Right hindlimb (tissue), 1 donor: ENCODE measurements around the gene TBC1D8.

Source experiments
- DNase-seq: peaks from one replicate; pipeline ENCODE4 v3.0.0-alpha.2; 2018

The TBC1D8 gene

DNA sequence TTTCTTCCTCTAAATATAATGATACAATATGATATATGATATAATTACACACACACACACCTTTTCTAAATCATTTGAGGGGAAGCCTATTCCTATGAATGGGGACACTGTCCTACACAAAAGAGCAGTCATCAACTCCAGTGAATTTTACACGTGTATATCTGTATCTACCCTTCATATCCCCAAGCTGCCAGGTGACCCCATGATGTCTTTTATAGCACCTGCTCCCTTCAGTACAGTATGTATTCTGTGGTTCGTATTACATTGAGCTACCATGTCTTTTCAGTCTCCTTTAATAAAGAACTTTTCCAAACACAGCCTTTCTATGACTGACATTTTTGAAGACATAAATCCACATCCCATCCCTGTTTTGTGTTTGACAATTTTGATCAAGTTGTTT is 19.0 kb downstream of the TBC1D8 start:
- DNase-seq, result no peak

DNA sequence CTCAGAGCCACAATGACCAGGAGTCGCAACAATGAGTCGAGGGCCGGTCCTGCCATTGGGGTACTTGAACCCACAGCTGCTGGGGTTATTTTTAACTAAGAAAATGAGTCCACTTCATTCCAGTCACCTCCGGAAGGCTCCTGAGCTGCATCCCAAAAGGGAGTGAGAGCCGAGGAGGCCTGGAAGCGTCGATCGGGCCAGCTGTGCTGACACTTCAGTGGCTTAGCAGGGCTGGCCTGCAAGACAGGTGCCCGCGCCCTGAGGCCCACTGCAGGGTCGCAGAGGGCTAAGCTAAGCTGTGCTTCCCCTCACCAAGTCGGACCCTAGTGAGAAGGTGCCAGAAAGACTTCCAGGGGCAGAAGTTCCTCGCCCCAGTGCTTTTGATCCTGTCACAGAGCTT is 21.1 kb downstream of the TBC1D8 start:
- no peak for DNase-seq

DNA sequence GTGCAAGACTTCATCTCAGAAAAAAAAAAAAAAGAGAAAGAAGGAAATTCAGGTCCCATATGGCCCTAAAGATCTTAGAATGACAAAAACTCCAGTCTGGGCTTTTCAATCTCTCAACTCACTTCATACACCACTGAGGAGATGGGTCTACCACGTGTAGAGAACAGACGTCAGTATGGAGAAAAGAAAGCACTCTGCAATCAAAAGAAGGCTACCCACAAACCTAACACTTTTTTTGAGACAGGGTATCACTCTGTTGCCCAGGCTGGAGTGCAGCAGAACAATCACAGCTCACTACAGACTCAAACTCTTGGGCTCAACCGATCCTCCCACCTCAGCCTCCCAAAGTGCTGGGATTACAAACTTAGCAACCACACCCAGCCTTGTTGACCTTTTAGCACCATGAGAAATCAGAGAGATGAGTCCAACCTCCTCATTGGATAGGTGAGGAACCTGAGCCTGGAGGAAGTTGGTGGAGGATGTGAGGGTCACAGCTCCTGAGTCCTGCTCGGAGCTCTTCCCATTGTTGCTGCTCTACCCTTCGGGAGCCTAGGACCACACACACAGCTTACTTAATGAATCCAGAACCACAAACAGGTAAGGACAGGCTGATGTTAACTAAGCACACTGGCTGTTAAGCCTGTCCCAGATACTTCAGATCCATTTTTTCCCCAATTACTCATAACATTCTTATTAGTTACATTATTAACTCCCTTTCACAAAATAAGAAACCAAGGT is 23.7 kb downstream of the TBC1D8 start:
- no peak for DNase-seq

DNA sequence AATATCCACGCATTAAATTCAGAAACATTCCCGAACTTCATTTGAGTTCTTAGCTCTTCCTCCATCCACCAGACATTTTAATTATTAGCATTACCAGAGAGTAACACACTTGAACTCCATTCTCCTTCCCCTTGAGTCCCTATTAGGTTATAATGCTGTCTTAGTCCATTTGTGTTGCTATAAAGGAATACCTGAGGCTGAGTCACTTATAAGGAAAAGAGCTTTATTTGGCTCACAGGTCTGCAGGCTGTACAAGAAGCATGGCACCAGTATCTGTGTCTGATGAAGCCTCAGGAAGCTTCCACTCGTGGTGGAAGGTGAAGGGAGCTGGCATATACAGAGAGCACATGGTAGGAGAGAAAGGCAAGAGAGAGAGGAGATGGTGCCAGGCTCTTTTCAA is 25.4 kb downstream of the TBC1D8 start:
- no peak for DNase-seq

DNA sequence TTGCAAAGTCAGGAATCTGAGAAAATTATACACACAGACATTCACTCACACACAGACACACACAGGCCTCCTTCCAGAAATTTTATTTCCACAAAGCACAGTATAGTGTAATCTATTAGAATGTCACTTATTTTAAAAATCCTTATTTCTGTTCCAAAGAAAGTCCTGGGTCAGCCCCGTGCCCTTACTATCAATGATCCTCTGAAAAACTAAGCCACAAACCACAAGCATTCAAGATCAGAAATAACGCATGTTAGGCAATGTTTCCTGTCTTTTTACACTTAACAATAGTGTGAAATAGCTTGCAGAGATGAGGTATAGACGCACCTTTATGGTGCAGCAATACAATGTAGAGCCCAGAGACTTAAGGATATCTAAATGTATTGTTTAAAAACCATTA is 25.8 kb downstream of the TBC1D8 start:
- no peak for DNase-seq

DNA sequence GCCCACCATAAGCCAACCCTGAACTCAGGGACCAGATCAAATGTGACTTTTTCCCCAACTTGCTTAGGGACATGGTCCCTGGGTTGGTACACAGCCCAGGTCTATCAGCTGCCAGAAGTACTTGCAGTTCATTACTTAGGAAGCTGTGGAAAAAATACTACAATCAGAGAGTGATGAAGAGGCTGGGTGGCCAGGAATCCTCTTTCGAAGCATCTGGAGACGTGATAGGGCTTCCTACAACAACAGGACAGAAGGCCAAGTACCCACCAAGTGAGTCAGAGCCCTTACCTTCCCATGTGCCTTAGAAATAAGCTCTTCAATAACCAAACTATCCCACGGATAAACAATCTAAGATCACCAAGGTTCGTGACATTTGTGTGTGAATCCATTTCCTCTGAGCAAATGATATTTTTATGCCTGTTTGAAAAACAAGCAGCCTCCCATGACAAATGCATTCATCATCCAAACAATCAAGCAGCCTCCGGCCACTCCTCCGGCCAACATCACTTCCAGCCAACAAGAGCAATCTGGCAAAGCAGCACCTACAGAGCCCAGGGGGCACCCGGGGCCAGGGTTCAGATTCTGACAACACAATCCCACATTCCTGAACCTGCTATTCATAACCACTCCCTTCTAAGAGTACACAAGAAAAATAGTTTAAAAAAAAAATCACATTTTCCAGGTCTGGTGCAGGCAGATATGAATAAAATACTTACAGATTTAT is 26.4 kb downstream of the TBC1D8 start:
- DNase-seq, result no peak

DNA sequence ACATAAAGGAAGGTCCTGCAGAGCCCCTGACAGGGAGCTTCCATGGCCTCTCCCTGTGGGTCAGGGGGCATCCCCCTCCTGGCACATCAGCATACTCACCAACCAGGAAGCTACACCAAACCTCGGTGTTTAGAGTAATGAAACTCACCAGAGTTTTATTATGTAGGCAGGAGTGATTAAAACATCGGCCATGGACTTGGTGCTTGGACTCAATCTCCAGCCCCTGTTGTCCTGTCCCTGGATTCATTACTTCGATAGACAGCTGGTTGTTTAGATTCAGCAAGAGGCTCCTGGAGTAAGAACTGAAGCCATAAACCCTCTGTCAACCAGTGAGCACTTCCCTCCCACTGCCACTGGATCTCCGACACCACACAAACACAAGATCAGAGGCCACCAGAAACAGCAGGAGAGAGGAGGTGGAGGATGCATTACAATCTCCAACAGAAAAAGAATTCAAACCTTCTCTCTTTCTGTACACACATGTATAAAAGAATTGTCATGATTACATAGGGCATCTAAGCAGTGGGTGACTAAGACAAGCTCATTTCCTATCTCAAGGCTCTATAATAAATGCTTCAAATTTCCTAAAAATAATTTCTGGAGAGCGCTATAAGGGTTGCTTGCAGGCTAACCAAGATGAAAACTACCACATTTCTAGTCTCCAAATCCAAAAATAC is 27.2 kb downstream of the TBC1D8 start:
- DNase-seq, result no peak

DNA sequence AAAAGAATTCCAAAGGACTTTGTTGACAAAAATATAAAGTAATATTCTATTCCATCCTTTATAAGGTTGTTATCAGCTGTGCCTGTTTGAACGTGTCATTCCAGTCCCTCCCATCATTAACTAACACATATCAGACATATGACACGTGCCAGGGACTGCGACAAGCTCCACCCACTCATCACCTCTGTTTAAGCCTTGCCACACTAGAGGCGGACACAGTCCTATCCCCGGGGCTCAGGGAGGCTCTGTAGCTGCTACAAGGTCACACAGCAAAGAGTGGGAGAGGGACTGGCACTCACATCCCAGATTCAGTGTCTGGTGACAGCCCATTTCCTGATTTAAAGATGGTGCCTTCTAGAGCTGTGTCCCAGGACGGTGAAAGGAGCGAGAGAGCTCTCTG is 30.0 kb downstream of the TBC1D8 start:
- DNase-seq, result no peak

DNA sequence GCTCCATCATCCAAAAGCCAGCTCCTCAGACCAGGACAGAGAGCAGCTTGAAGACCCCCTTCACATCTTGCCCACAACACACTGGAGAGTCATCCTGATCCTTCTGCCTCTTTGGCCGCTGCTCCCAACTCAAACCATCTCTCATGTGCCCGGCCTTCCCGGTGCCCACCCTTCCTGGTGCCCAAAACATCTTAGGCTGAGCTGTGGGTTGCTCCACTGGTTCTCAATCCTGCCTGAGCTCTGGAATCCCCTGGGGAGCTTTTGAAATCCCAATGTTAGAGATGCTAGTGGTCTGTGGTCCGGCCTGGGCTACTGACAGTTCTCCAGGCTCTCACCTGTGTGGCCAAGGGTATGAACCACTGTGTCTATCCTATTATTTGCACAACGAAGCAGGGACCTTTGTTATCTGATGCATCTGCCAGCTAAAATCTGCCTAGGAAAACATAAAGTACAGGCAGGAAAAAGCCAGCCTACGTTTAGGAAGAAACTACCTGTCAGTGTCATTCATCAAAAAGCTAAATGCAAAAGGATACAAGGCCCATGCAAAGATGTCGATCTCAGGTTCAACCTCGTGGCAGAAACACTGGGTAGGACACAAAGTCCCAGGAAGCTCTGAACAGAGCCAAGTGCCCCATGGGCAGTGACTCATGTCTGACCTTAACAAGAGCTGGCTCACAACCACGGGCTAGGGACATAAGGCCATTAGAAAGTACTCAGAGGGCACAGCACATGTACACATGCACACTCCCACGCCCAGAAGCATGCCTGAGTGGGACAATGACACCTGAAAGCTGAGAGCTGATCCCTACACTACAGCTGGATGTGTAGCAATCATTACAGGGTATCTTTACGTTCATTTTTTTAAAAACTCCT is 30.8 kb downstream of the TBC1D8 start:
- DNase-seq, result no peak

DNA sequence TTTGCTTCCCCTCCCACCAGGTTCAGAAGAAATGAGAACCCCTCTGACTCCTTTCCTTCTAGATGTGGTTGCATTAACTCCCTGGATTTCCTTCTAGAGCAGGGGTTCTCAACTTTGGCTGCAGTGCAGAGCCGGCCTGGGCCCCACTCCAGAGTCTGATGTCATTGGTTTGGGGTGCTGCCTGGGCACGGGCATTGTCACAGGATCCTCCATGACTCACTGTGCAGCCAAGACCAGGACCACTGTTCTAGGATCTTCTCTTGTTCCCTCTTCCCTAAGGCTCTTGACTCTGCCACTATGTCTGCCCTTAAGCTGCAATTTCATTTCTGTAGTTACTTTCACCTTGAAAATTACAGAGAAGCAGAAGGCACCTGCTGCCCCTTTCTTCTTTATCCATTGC is 31.8 kb downstream of the TBC1D8 start:
- DNase-seq, result no peak

DNA sequence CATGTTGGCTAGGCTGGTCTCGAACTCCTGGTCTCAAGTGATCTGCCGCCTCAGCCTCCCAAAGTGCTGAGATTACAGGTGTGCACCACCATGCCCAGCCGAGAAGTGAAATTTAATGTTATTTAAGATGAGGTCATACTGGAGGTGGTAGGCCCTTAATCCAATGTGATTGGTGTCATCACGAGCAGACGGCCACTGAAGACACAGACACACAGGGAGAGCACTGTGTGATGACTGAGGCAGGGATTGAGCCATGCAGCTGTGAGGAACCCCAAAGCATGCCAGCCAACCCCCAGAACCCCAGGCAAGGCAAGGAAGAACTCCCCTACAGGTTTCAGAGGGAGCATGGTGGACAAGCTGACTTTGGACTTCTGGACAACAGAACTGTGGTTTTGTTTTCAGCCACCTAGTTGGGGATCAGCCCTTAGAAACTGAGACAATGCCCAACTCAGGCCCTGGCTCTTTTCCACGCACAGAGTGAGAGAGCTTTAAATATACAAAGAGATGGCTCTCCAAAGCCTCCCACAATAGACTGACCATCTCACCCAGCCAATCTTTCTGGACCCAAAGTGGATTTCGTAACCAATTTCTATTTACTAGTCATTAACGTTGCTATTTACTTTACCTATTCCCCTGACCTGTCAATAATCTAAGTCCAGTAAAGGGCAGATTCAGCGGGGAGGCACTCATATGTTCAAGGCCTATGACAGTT is 34.2 kb downstream of the TBC1D8 start:
- DNase-seq, result no peak

DNA sequence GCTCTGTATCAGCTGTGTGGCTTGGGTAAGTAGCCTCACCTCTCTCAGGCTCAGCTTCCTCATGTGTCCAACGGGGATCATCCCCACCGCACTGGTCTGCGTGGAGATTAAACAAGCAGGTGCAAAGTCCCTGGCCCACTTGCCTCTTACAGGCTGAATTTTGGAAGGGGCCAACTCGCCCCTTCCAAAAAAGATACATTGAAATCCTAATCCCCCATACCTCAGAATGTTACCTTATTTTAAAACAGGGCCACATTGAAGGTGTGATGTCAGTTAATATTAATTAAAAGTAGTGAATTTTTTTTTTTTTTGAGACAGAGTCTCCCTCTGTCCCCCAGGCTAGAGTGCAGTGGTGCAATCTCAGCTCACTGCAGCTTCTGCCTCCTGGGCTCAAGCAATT is 34.8 kb downstream of the TBC1D8 start:
- DNase-seq, result no peak

DNA sequence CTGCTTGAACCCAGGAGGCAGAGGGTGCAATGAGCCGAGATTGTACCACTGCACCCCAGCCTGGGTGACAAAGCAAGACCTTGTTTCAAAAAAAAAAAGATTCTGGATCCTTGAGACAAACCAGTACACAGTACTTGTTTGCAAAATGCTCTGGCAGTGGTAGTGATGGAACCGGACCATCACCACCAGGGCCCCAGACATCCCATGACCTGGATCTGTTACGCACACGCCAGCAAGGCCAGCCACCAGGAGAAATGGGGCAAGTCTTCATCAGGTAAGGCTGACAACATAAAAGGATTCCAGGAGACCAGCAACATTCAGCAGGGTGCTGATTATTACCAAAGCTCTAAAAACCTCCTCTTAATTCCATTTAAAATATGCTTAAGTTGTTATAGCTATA is 35.5 kb downstream of the TBC1D8 start:
- DNase-seq, result no peak

DNA sequence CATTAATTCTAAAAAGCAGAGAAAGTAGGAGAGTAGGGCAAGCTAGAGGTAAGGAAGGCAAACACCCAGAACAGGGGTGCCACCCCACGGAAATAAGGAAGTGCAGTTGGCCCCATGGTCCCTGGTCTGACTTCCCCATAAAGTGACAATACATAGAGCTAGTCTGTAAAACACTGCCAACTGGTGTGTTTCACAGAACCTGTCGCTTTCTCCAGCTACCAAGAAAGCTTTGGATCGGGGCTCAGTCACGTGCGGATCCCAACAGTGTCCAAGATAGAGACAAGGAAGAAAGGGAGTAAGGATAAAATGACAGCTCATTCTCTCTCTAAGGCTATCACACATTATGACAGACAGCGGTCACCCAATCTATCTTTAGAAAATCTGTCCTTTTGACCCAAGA is 36.4 kb downstream of the TBC1D8 start:
- DNase-seq, result no peak

DNA sequence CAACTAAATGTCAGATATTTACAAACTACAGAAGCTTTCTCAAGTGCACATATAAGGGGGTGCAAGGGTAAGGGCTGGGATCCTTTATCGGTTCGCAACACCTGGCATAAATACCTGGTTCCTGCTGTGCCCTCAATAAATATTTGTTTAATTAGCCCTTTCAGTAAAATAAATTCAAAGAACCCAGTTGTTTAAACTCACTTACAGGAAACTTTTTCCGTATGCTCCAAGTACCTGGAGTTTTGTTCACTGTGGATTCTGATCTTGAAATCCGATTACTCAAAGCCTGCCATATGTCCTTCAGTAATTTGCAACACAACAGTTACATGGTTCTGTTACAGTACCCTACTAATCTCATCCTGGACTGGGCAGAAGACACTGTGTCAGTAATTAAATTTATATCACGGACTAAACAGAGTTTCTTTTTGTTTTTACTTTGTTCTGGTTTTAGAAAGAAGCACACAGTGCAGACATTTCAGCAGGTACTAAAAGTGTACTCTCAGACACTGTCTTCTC is 36.9 kb downstream of the TBC1D8 start:
- no peak for DNase-seq

DNA sequence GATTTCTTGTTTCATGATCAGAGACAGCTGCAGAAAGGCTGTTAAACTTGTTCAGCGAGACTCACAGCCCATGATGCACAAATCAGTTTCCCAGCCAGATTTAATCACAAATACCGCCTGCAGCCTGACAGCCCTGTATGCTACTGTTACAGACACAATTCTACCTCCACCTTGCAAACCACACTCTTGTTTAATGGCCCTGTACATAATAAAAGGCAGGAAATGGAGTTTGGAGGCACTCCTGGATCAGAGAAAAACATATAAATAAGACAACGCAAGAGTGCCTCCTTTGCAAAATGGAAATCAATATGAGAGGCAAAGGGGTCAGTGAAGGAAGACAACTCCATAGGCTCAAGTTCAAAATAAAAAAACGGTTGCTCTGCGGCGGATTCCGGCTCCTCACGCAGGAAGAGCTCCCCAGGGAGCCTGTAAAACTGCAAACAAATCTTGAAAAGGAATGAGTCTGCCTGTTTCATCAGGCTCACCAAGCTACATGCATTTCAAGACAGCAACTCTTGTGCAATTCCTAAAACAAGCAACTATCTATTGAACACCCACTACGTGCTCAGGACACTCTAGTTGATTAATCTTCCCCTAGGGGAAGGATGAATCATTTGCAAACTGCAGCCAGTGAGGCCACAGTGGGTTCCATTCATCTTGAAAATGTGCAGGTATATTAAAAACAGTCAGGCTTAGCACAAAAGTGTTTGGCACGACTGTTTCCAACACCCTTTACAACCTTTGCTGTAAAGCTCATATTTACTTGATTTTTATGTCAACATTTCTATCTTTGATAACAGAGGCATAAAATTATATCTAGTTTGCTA is 37.5 kb downstream of the TBC1D8 start:
- DNase-seq, result no peak

DNA sequence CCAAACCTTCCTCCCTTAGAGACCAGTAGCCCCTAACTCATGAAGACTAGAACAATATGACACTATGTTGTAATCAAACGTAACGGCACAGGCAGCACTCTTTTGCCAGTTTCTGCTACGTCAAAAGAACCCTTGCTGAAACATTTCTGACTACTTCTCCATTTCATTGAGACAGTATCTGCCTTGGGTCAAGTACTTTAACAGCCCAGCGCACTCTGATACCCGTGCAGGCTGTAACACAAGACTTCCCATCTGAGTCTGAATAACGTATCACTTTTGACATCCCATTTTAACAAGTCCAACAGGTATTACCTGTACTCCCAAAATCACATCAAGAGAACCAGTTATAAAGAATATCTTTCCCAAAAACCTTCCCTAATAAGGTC is 38.4 kb downstream of the TBC1D8 start:
- DNase-seq, result no peak

DNA sequence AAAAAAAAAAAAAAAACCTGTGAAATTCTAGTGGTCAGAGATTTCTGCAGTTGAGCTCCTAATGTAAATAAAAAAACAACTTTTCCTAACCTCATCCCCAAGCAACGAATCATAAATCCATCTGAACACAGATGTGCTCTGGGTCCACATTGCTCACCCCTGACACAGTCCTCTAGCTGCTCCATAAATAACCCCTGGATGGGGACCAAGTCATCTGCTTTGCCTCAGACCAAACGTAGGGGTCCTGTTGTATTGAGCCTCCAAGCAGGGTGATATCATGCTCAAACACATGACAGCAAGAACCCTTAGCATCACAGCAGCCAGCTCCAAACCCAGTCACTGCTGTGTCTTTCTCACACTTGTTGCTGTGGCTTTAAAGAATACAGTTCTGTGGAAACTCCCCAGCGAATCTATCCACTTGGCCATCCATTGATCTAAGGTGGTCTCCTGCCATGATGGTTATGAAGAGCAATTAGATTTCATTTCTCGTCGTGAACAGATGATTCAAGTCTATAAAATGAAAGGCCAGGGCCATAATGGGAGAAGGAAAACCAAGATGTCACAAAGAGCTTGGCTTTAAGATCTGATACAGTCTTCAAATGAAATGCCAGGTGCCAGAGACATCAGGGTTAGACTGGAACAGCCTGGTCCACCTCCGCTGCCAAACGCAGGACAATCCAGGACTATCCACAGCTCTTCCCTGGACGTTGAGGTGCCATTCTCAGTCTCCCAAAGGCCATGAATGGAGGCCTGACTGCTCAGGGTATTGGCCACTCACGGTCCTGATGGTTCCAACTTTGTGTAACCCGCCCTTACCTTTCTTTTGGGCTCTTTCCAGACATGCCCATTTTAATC is 39.0 kb downstream of the TBC1D8 start:
- DNase-seq, result peak; percentile 73

DNA sequence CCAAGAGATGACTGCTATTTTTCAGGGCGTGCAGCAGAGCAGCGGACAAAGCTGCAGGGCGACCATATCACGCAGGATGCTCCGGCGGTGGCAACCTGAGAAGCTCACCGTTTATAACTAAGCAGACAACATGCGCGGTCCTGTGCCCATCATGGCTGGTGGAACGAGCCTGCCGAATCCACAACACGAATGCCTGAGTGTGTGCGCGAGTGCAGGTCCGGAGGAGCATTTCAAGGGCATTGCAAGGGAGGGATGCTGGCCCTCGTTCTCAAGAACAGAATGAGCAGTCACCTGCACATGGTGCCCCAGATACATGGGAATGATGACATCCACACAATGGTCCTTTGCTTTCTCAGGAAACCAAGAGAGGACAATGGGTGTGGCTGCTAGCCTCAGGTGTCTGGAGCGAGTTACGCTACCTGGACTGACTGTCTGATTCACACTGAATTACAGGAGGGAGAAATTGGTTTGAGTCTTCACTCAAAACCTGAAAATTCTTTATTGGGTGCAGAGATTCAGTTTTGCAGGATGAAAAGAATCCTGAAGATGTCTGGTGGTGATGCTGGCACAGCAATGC is 39.8 kb downstream of the TBC1D8 start:
- DNase-seq, result no peak
